ENCODE measurements around the gene FASN. TPM values are rescaled to one million over a fixed set of nuclear protein-coding genes. Genes with fewer than 3 reads are reported as not detected.
"Not testable (repeated sequence)": the region's sequence is repeated elsewhere in the genome, so short reads cannot be mapped to it uniquely, and the experiment has no call there.

Gene FASN
- polyA plus RNA-seq, 1 of the 3 experiments (the other 2 are of a cell fraction) = 55.1 TPM

DNA sequence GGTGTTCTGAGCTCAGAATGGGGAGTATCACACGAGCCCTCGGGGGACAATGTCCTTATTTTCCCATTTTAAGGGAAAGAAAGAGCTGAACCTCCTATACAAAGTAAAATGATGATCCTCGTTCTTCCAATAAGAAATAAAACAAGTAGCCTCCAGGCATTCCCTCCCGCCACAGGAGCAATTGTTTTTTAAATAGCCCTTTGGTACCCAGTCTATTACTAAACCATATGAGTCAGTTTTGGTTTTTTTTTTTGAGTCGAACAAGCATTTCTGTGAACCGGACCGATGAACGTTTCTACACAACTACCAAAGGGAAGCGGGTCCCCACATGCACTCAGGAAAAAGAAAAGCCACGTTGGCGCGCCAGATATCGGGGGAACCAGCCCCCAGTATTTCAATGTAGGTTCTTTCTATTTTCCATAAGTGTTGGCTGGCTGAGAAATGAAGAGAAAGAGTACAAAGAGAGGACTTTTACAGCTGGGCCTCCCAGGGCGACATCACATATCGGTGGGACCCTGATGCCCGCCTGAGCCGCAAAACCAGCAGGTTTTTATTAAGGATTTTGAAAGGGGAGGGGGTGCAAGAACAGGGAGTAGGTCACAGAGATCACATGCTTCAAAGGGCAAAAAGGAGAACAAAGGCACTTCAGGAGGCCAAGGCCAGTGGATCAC, 56.8 kb downstream of the FASN start:
- CTCF ChIA-PET = interaction anchor here (1.2 to 35.7 kb wide), 5 partner anchors 9 to 111 kb away, joined by 3 to 1216 read pairs (median 6); partner anchors contain the start of genes NOTUM and RAC3
- Histone ChIP-seq H3F3A (replicated peaks; ENCODE audit: insufficient read depth) (peaks cover 8% of the 10 kb centered on the region), H3K27ac (ENCODE audit: low read depth in 2 of 2, low read length in 1 of 2) (no peak overlapping the region), H3K9me3 (no peaks in the 10 kb centered on the region), H3K4me2 (no peak overlapping the region), H4K20me1 (ENCODE audit: insufficient read depth) (no peaks in the 10 kb centered on the region), H3K4me3 (ENCODE audit: low read depth in 2 of 2, low read length in 1 of 2) (no peak overlapping the region), H3K9me2 (no peaks in the 10 kb centered on the region), H3K9ac (no peak overlapping the region), H3K36me3 (replicated peaks in 1 of 2; ENCODE audit: control insufficient read depth in 1 of 2, insufficient read depth in 2 of 2, low read length in 1 of 2) (no peaks in the 10 kb centered on the region), H3K4me1 (ENCODE audit: control insufficient read depth in 1 of 2, insufficient read depth in 2 of 2, low read depth in 1 of 2, low read length in 1 of 2) (peaks cover 6 to 15% of the 10 kb centered on the region in 2 experiments), H3K79me2 (ENCODE audit: insufficient read depth) (no peaks in the 10 kb centered on the region), H3K27me3 (ENCODE audit: insufficient read depth) (no peaks in the 10 kb centered on the region), H2AFZ (ENCODE audit: low read depth) (no peak overlapping the region)
- no peak for TF ChIP-seq FOSL2 (IDR thresholded peaks at IDR 0.05; ENCODE audit: borderline replicate concordance, low read depth)
- POLR2A ChIA-PET = no interaction called here
- no peak for DNase-seq
- 87% methylated on average over 17 of the region's 17 CpGs for WGBS (ENCODE audit: low lambda C conversion rate)

DNA sequence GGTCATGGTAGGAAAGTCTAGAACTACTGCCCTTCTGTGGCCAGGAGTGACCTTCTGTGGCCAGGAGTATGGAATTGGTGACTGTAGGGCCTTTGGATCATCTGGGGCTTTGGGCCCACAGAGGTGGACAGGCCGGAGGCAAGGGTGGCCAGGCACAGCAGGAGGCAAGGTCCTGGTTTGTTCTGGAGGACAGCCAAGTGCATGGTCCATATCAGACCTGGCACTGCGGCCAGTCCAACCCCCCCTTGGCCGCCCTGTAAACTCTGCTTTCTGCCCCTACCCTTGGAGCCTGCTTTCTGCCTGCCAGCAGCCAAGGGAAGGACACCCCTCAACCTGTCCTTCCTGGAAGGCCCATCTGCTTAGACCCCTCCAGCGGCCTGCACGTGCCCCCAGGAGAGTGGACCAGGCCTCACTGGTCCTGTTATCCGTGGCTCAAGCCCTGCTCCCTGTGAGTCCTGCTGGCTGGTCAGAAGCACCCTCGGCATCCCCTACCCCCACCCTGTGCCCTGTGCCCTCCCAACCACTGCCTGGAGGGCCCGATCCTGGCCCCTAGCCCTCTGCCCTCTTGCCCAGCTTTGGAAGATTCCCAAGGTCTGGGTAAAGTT, 58.2 kb downstream of the FASN start:
- Histone ChIP-seq H3K36me3 (replicated peaks in 1 of 2; ENCODE audit: control insufficient read depth in 1 of 2, insufficient read depth in 2 of 2, low read length in 1 of 2) (peaks cover 0 to 5% of the 10 kb centered on the region in 2 experiments), H3K27ac (ENCODE audit: low read depth in 2 of 2, low read length in 1 of 2) (no peak overlapping the region), H3K9me2 (no peaks in the 10 kb centered on the region), H3K79me2 (ENCODE audit: insufficient read depth) (no peaks in the 10 kb centered on the region), H3K4me3 (ENCODE audit: low read depth in 2 of 2, low read length in 1 of 2) (no peak overlapping the region), H3K9ac (no peak overlapping the region), H2AFZ (ENCODE audit: low read depth) (no peak overlapping the region), H3K9me3 (no peaks in the 10 kb centered on the region), H3K4me1 (ENCODE audit: control insufficient read depth in 1 of 2, insufficient read depth in 2 of 2, low read depth in 1 of 2, low read length in 1 of 2) (peaks cover 7 to 19% of the 10 kb centered on the region in 2 experiments), H4K20me1 (ENCODE audit: insufficient read depth) (no peaks in the 10 kb centered on the region), H3K27me3 (ENCODE audit: insufficient read depth) (no peaks in the 10 kb centered on the region), H3F3A (replicated peaks; ENCODE audit: insufficient read depth) (peaks cover 13% of the 10 kb centered on the region), H3K4me2 (no peak overlapping the region)
- TF ChIP-seq FOXJ3 (CRISPR knock-in tag; IDR thresholded peaks at IDR 0.05) (no peak), JUND (IDR thresholded peaks at IDR 0.05) (no peak), TEAD4 (IDR thresholded peaks at IDR 0.05; ENCODE audit: borderline replicate concordance, insufficient read depth) (no peak), GABPA (IDR thresholded peaks at IDR 0.05; ENCODE audit: low read depth) (no peak)
- TF ChIP-seq, protein P1, sequence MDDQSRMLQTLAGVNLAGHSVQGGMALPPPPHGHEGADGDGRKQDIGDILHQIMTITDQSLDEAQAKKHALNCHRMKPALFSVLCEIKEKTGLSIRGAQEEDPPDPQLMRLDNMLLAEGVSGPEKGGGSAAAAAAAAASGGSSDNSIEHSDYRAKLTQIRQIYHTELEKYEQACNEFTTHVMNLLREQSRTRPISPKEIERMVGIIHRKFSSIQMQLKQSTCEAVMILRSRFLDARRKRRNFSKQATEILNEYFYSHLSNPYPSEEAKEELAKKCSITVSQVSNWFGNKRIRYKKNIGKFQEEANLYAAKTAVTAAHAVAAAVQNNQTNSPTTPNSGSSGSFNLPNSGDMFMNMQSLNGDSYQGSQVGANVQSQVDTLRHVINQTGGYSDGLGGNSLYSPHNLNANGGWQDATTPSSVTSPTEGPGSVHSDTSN (IDR thresholded peaks at IDR 0.05) = no peak
- TF ChIP-seq, protein P2, sequence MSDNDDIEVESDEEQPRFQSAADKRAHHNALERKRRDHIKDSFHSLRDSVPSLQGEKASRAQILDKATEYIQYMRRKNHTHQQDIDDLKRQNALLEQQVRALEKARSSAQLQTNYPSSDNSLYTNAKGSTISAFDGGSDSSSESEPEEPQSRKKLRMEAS (IDR thresholded peaks at IDR 0.05; ENCODE audit: low read depth) = no peak
- 90% methylated on average over 2 of the region's 8 CpGs for WGBS (ENCODE audit: low lambda C conversion rate)
- no peak for DNase-seq
- CTCF ChIA-PET = interaction anchor here (0.7 to 35.7 kb wide), 6 partner anchors 10 to 170 kb away, joined by 3 to 1216 read pairs (median 4); partner anchors contain the start of genes NOTUM and RAC3
- POLR2A ChIA-PET = no interaction called here

DNA sequence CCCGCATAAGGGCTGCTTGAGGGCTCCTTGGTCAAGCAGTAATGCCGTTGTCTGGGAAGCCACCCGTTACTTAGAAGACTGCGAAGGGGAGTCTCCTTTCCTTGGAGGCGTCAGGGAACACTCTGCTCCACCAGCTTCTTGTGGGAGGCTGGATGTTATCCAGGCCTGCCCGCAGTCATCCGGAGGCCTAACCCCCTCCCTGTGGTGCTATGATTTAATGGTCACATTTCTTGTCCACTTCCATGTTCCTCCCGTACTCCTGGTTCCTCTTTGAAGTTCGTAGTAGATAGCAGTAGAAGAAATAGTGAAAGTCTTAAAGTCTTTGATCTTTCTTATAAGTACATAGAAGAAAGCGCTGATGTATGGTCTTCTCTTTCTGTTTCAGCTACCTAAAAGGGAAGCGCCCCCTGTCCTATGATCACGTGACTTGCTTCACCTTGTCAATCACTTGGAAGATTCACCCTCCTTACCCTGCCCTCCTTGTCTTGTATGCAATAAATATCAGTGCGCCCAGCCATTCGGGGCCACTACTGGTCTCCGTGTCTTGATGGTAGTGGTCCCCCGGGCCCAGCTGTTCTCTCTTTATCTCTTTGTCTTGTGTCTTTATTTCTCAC, 59.1 kb downstream of the FASN start:
- H4K20me1 ChIP-seq (ENCODE audit: insufficient read depth); H2AFZ ChIP-seq (ENCODE audit: low read depth); H3K4me3 ChIP-seq (ENCODE audit: low read depth in 2 of 2, low read length in 1 of 2); H3K79me2 ChIP-seq (ENCODE audit: insufficient read depth); H3K9me3 ChIP-seq; POLR2A ChIA-PET; H3K27me3 ChIP-seq (ENCODE audit: insufficient read depth); H3K9me2 ChIP-seq; H3K36me3 ChIP-seq (replicated peaks in 1 of 2; ENCODE audit: control insufficient read depth in 1 of 2, insufficient read depth in 2 of 2, low read length in 1 of 2); H3K4me2 ChIP-seq; H3K9ac ChIP-seq; DNase-seq; H3K27ac ChIP-seq (ENCODE audit: low read depth in 2 of 2, low read length in 1 of 2): not testable (repeated sequence)
- 91% methylated on average over 16 of the region's 16 CpGs for WGBS (ENCODE audit: low lambda C conversion rate)
- Histone ChIP-seq H3K4me1 (ENCODE audit: control insufficient read depth in 1 of 2, insufficient read depth in 2 of 2, low read depth in 1 of 2, low read length in 1 of 2) (peaks cover 7 to 19% of the 10 kb centered on the region in 2 experiments), H3F3A (replicated peaks; ENCODE audit: insufficient read depth) (peaks cover 14% of the 10 kb centered on the region)
- CTCF ChIA-PET = interaction anchor here (1.2 to 35.7 kb wide), 5 partner anchors 9 to 165 kb away, joined by 3 to 1216 read pairs (median 27); partner anchors contain the start of genes CENPX, LRRC45, NOTUM and RAC3
